Epithelial cell of alveolus of lung (primary cell): Measurements from ENCODE around the gene SLC35D3. TPM values are rescaled to one million over a fixed set of nuclear protein-coding genes. Genes with fewer than 3 reads are reported as not detected.

Source experiments
- total RNA-seq: library from RNA; depleted of rRNA; stranded (reverse); fragments of >200 nt; gene quantifications from 2 replicates; pipeline ENCODE4 v1.2.1, GENCODE V29; 2015

SLC35D3 gene, protein sequence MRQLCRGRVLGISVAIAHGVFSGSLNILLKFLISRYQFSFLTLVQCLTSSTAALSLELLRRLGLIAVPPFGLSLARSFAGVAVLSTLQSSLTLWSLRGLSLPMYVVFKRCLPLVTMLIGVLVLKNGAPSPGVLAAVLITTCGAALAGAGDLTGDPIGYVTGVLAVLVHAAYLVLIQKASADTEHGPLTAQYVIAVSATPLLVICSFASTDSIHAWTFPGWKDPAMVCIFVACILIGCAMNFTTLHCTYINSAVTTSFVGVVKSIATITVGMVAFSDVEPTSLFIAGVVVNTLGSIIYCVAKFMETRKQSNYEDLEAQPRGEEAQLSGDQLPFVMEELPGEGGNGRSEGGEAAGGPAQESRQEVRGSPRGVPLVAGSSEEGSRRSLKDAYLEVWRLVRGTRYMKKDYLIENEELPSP
- total RNA-seq: 0.08 TPM in 1 of 2 replicates, not detected in the other

DNA sequence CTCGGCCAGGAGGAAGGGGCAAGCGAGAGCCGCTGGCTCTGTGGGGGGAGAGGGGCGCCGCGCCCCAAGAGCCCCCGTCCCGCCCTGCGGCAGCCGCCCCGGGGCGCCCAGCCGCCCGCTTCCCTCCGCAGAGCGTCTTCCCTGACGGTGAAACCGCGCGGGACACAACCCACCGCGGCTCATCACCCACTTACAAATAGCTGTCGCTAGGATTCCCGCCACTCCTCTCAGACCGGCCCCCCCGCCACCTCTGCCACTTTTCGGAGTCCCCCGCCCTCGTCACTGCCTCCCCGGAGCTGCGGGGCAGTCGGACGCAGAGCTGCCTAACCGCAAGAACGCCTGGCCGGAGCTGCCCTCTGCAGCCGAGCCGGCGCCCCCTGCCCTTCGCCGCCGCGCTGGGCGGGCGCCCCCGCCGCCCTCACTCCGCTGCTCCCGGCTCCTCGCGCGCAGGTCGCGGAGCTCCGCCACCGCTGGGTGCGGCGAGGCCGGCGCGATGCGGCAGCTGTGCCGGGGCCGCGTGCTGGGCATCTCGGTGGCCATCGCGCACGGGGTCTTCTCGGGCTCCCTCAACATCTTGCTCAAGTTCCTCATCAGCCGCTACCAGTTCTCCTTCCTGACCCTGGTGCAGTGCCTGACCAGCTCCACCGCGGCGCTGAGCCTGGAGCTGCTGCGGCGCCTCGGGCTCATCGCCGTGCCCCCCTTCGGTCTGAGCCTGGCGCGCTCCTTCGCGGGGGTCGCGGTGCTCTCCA is at the start of gene SLC35D3:
TSS of gene SLC35D3 (plus strand) at position 366 of the 749 bp plus-strand sequence. CDS start at position 494, 128 bp downstream.

Other genes starting within 250 kb of the SLC35D3 start
- 12.2 and 21.2 TPM in 2 replicates for gene MAP3K5, start 129.8 kb upstream of the SLC35D3 start, total RNA-seq
- 7.9 and 9.7 TPM in 2 replicates for gene PEX7, start 99.7 kb upstream of the SLC35D3 start, total RNA-seq
- gene IL20RA, start 122.7 kb downstream of the SLC35D3 start, total RNA-seq: 0.26 and 2.9 TPM in 2 replicates